Measurements from ENCODE around the gene NAALAD2. TPM values are rescaled to one million over a fixed set of nuclear protein-coding genes. Genes with fewer than 3 reads are reported as not detected.

The NAALAD2 gene
- total RNA-seq, 4 donors from 2014 or later = 0.78 to 3.3 (median 1.1) TPM

DNA sequence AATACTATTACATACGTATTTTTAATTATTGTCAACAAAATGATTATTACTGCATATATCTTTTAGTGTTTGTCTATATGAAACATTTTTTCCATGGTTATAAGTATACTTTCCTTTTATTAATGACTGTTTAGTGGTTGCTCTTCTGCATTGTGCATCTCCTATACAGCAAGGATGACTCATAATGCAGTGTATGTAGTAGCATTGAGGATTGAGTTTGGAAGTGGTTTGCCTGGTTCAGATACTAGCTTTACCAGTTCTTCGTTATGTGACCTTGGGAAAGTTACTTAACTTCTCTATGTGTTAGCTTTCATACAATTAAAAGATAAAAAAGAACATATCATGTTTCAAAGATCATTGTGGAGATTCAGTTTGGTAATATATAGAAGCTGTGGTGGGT is 44.3 kb downstream of the NAALAD2 start:
- intact Hi-C loops (cut with DNase I) = no loop called here
- WGBS = 90% methylated on average over 2 of the region's 2 CpGs
- Histone ChIP-seq H3K4me1 (no peaks in the 10 kb centered on the region), H3K27ac (replicated peaks in 1 of 4) (no peak overlapping the region), H3K4me3 (no peak overlapping the region), H3K36me3 (peaks cover 0 to 4% (median 0%) of the 10 kb centered on the region in 4 donors), H3K27me3 (no peaks in the 10 kb centered on the region), H3K9me3 (no peaks in the 10 kb centered on the region)
- no peak for DNase-seq (ENCODE audit: extremely low spot score)
- TF ChIP-seq POLR2A (IDR thresholded peaks at IDR 0.05; ENCODE audit: low read depth) (no peak), POLR2AphosphoS5 (IDR thresholded peaks at IDR 0.05) (no peak), EP300 (IDR thresholded peaks at IDR 0.05) (no peak)
- TF ChIP-seq, protein P1, sequence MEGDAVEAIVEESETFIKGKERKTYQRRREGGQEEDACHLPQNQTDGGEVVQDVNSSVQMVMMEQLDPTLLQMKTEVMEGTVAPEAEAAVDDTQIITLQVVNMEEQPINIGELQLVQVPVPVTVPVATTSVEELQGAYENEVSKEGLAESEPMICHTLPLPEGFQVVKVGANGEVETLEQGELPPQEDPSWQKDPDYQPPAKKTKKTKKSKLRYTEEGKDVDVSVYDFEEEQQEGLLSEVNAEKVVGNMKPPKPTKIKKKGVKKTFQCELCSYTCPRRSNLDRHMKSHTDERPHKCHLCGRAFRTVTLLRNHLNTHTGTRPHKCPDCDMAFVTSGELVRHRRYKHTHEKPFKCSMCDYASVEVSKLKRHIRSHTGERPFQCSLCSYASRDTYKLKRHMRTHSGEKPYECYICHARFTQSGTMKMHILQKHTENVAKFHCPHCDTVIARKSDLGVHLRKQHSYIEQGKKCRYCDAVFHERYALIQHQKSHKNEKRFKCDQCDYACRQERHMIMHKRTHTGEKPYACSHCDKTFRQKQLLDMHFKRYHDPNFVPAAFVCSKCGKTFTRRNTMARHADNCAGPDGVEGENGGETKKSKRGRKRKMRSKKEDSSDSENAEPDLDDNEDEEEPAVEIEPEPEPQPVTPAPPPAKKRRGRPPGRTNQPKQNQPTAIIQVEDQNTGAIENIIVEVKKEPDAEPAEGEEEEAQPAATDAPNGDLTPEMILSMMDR (IDR thresholded peaks at IDR 0.05) = no peak

DNA sequence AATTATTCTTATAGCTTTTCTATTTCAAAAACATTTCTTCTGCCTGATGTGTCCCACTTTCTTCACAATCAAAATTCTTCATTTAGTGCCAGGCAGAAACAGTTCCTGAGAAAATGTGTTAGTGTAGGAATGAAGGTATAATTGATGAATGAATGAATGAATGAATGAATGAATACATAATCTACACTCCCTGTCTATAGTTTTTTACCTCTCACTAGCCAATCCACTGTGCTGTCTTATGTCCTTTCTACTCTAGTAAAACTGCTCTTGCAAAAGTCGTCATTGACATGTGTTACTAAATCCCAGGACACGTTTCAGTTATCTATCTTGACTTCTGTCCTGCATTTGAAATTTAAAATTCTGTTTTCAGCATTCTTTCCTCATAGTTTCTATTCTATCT is 45.5 kb downstream of the NAALAD2 start:
- WGBS = 90% methylated on average over 2 of the region's 2 CpGs
- Histone ChIP-seq H3K27me3 (no peaks in the 10 kb centered on the region), H3K27ac (replicated peaks in 1 of 4) (no peak overlapping the region), H3K36me3 (no peaks in the 10 kb centered on the region), H3K9me3 (no peaks in the 10 kb centered on the region), H3K4me1 (no peaks in the 10 kb centered on the region), H3K4me3 (no peak overlapping the region)
- intact Hi-C loops (cut with DNase I) = no loop called here
- no peak for TF ChIP-seq EP300 (IDR thresholded peaks at IDR 0.05)
- TF ChIP-seq POLR2AphosphoS5 (IDR thresholded peaks at IDR 0.05) = no peak
- TF ChIP-seq, protein P1 (IDR thresholded peaks at IDR 0.05) = no peak
- TF ChIP-seq POLR2A (IDR thresholded peaks at IDR 0.05; ENCODE audit: low read depth) = no peak
- DNase-seq (ENCODE audit: extremely low spot score) = no peak

DNA sequence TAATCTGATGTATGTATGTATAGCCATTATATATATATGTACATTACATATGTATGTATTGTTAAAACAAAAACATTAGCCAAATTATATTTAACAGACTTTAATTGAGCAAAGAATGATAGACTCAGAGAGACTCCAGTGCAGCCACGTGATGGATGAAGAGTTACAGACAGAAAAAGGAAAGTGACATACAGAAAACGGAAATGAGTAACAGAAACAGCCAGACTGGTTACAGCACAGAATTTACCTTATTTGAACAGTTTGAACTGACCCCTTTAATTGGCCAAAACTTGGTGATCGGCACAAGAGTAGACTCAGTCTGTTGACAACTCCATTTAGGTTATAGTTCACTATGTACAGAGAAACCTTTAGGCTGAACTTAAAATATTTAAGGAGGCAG is 53.4 kb downstream of the NAALAD2 start:
- H3K27me3 ChIP-seq = no peaks in the 10 kb centered on the region
- H3K9me3 ChIP-seq = no peaks in the 10 kb centered on the region
- no peak for DNase-seq (ENCODE audit: extremely low spot score)
- no peak overlapping the region for H3K4me3 ChIP-seq
- H3K27ac ChIP-seq (replicated peaks in 1 of 4) = no peak overlapping the region
- intact Hi-C loops (cut with DNase I) = no loop called here
- WGBS = 85% methylated on average over 3 of the region's 3 CpGs
- no peaks in the 10 kb centered on the region for H3K4me1 ChIP-seq
- peaks cover 0 to 5% (median 0%) of the 10 kb centered on the region in 4 donors for H3K36me3 ChIP-seq
- TF ChIP-seq, protein P1 (IDR thresholded peaks at IDR 0.05) = no peak
- TF ChIP-seq POLR2A (IDR thresholded peaks at IDR 0.05; ENCODE audit: low read depth) (no peak), POLR2AphosphoS5 (IDR thresholded peaks at IDR 0.05) (no peak), EP300 (IDR thresholded peaks at IDR 0.05) (no peak)

DNA sequence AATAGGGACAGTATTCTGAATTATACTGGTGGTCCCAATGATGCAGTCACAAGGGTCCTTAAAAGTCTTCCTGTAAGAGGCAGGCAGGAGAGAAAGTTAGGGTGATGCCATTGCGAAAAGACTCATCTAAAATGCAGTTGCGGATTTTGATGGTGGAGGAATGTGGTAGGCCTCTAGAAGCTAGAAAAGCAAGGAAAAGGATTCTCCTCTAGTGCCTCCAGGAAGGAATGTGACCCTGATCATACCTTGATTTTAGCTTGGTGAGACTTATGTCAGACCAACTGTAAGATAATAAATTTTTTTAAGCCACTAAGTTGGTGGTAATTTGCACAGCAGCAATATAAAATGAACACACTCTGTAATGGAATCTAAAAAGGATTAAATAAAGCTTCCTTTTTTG is 54.5 kb downstream of the NAALAD2 start:
- no peak overlapping the region for H3K4me3 ChIP-seq
- H3K27me3 ChIP-seq = no peaks in the 10 kb centered on the region
- DNase-seq (ENCODE audit: extremely low spot score) = no peak
- TF ChIP-seq, protein P1 (IDR thresholded peaks at IDR 0.05) = no peak
- TF ChIP-seq POLR2A (IDR thresholded peaks at IDR 0.05; ENCODE audit: low read depth) (no peak), POLR2AphosphoS5 (IDR thresholded peaks at IDR 0.05) (no peak), EP300 (IDR thresholded peaks at IDR 0.05) (no peak)
- H3K27ac ChIP-seq (replicated peaks in 1 of 4) = no peak overlapping the region
- H3K36me3 ChIP-seq = peaks cover 0 to 5% (median 0%) of the 10 kb centered on the region in 4 donors
- no peaks in the 10 kb centered on the region for H3K9me3 ChIP-seq
- no peaks in the 10 kb centered on the region for H3K4me1 ChIP-seq
- intact Hi-C loops (cut with DNase I) = no loop called here
- WGBS = 94% methylated on average over 2 of the region's 2 CpGs
